K562 (cell line): Measurements from ENCODE around the gene GDF11. TPM values are rescaled to one million over a fixed set of nuclear protein-coding genes. Genes with fewer than 3 reads are reported as not detected.

Source experiments
- AFF4 ChIP-seq: sonication (generic); formaldehyde crosslinking; IDR thresholded peaks from 2 replicates; pipeline ENCODE4 v1.8.0; 2023; ENCODE audit warnings: mild to moderate bottlenecking, missing genetic modification reagents
- ATF1 ChIP-seq, 2 experiments: fragments of 450-650 bp in 1 of 2; IDR thresholded peaks; 2 replicates each; pipeline ENCODE4 v1.6.1; 2016; ENCODE audit warnings: missing compliant biosample characterization in 1 of 2, missing genetic modification characterization in 1 of 2
- CHD4 ChIP-seq: fragments of 200-600 bp; sonication (generic); IDR thresholded peaks from 3 replicates; pipeline ENCODE4 v1.6.1; 2012; ENCODE audit warnings: low read depth, mild to moderate bottlenecking, mixed read lengths, low read length, inconsistent platforms; ENCODE audit not compliant: insufficient read depth, insufficient replicate concordance, poor library complexity, severe bottlenecking
- ERF ChIP-seq: fragments of 450-650 bp; formaldehyde crosslinking; IDR thresholded peaks from 2 replicates; pipeline ENCODE4 v1.4.0; 2020; ENCODE audit warnings: mild to moderate bottlenecking, mixed read lengths
- ETV1 ChIP-seq: fragments of 450-650 bp; conservative IDR thresholded peaks from 2 replicates; pipeline ENCODE4 v1.6.1; 2016; ENCODE audit warnings: missing genetic modification characterization, control low read depth, low read depth, missing compliant biosample characterization
- FOXJ2 ChIP-seq: fragments of 200-800 bp; sonication (Bioruptor generic); IDR thresholded peaks from 2 replicates; pipeline ENCODE4 v1.6.1; 2016; ENCODE audit warnings: missing genetic modification characterization, missing compliant biosample characterization
- NFIC ChIP-seq: fragments of 450-650 bp; IDR thresholded peaks from 2 replicates; pipeline ENCODE4 v1.6.1; 2017; ENCODE audit warnings: mild to moderate bottlenecking, inconsistent platforms
- PHF21A ChIP-seq: fragments of 450-650 bp; IDR thresholded peaks from 2 replicates; pipeline ENCODE4 v1.6.1; 2017; ENCODE audit warnings: low read depth, borderline replicate concordance
- POLR3A ChIP-seq: IDR thresholded peaks from 2 replicates; pipeline ENCODE4 v1.6.1; 2011; ENCODE audit warnings: borderline replicate concordance, mild to moderate bottlenecking, moderate library complexity; ENCODE audit not compliant: insufficient read length, insufficient read depth; ENCODE audit errors: extremely low read depth
- RAD21 ChIP-seq, 2 experiments: fragments of 250-450 bp in 1 of 2; fragments of 450-650 bp in 1 of 2; sonication (Bioruptor Pico) in 1 of 2; formaldehyde crosslinking in 1 of 2; IDR thresholded peaks in 1 of 2; conservative IDR thresholded peaks in 1 of 2; 2 replicates each; pipeline versions ENCODE4 v1.4.0 to v1.8.0; 2020 to 2022; ENCODE audit warnings: mild to moderate bottlenecking in 2 of 2, moderate library complexity in 1 of 2
- RBFOX2 ChIP-seq: fragments of 200-400 bp; formaldehyde crosslinking; IDR thresholded peaks from 2 replicates; pipeline ENCODE4 v1.6.1; 2017; ENCODE audit warnings: low read depth, mild to moderate bottlenecking, low read length, moderate library complexity
- SMARCE1 ChIP-seq: fragments of 450-650 bp; IDR thresholded peaks from 2 replicates; pipeline ENCODE4 v1.7.1; 2016; ENCODE audit warnings: mild to moderate bottlenecking
- THRA ChIP-seq: fragments of 450-650 bp; IDR thresholded peaks from 2 replicates; pipeline ENCODE4 v1.6.1; 2017; ENCODE audit warnings: mild to moderate bottlenecking, moderate library complexity
- ZBTB17 ChIP-seq: fragments of 450-650 bp; formaldehyde crosslinking; IDR thresholded peaks from 2 replicates; pipeline ENCODE4 v1.4.0; 2020; ENCODE audit warnings: mild to moderate bottlenecking
- ZBTB26 ChIP-seq: fragments of 450-650 bp; formaldehyde crosslinking; IDR thresholded peaks from 2 replicates; pipeline ENCODE4 v1.4.0; 2022; ENCODE audit warnings: missing genetic modification characterization
- ZNF3 ChIP-seq: fragments of 250-450 bp; sonication (Bioruptor Pico); IDR thresholded peaks from 2 replicates; pipeline ENCODE4 v1.5.0; 2021; ENCODE audit warnings: mild to moderate bottlenecking, moderate library complexity
- ZNF436 ChIP-seq: fragments of 250-450, 450-650 bp; sonication (Bioruptor Pico); formaldehyde crosslinking; IDR thresholded peaks from 2 replicates; pipeline ENCODE4 v1.7.0; 2020; ENCODE audit warnings: mild to moderate bottlenecking
- ZNF449 ChIP-seq: fragments of 250-450 bp; sonication (Bioruptor Pico); IDR thresholded peaks from 2 replicates; pipeline ENCODE4 v1.8.0; 2022; ENCODE audit warnings: moderate library complexity, mild to moderate bottlenecking, inconsistent platforms
- polyA plus RNA-seq, 8 experiments: library from polyadenylated mRNA; depleted of rRNA in 4 of 8; stranded (reverse) in 5 of 8; unstranded in 3 of 8; fragments of >200 nt; fragmentation: Nextera tagmentation in 2 of 8; fragmentation: Illumina TruSeq in 1 of 8; extraction: Ambion mirVana in 2 of 8; extraction: Trizol in 1 of 8; gene quantifications; 2 replicates each; pipeline versions ENCODE4 v1.2.1 to v1.2.3, GENCODE V29; 2011 to 2014; ENCODE audit warnings: inconsistent platforms in 1 of 8, missing spikeins in 1 of 8
- total RNA-seq, 7 experiments: library from RNA; depleted of rRNA in 6 of 7; stranded (reverse); fragments of >200 nt in 6 of 7; fragmentation: Illumina TruSeq in 2 of 7; extraction: Trizol in 2 of 7; gene quantifications; 2 replicates each; pipeline versions ENCODE4 v1.2.1 to v1.2.3, GENCODE V29; 2011 to 2021; ENCODE audit warnings: low replicate concordance in 1 of 7

GDF11 gene
- total and polyA plus RNA-seq, 9 of the 15 experiments (the other 6 are each of a cell fraction or from before 2014, with no cell fraction given) = 1.4 to 15.7 (median 4.8) TPM

- TF ChIP-seq AFF4 (CRISPR knock-in tag) (no peak), RAD21 (CRISPR knock-in tag; conservative IDR thresholded peaks at IDR 0.05 in 1 of 2, IDR thresholded peaks at IDR 0.05 in 1 of 2) (peak in 1 of 2 experiments; percentile 32; a peak in 1 of 4 replicates), ERF (CRISPR knock-in tag) (peak; percentile 13; the same call in 1 of the 2 replicates), FOXJ2 (no peak), ZNF3 (CRISPR knock-in tag) (no peak), ZNF436 (CRISPR knock-in tag) (peak; percentile 86), ZBTB26 (CRISPR knock-in tag) (no peak), POLR3A (no peak), ETV1 (0 out of 2 replicates have a peak, but pooled peaks have one; percentile 15), PHF21A (no peak), ZNF449 (no peak), ATF1 (CRISPR knock-in tag; IDR thresholded peaks at IDR 0.05) (no peak), ATF1 (tag; IDR thresholded peaks at IDR 0.05) (peak; percentile 22; the same call in 1 of the 2 replicates), NFIC (no peak), RBFOX2 (peak; percentile 71), SMARCE1 (peak; percentile 36; the same call in 1 of the 2 replicates), THRA (no peak), ZBTB17 (CRISPR knock-in tag) (0 out of 2 replicates have a peak, but pooled peaks have one; percentile 34), CHD4 (no peak)
These were observed 751 bp downstream of the GDF11 start (continued) for GRCh38 chr12:55743406-55744339.
